ENCODE results near the gene NAA60. TPM values are rescaled to one million over a fixed set of nuclear protein-coding genes. Genes with fewer than 3 reads are reported as not detected.
"Not testable (repeated sequence)": the region's sequence is repeated elsewhere in the genome, so short reads cannot be mapped to it uniquely, and the experiment has no call there.

The NAA60 gene
- total and polyA plus RNA-seq, 8 donors, result 25.3 to 155 (median 54.9) TPM

DNA sequence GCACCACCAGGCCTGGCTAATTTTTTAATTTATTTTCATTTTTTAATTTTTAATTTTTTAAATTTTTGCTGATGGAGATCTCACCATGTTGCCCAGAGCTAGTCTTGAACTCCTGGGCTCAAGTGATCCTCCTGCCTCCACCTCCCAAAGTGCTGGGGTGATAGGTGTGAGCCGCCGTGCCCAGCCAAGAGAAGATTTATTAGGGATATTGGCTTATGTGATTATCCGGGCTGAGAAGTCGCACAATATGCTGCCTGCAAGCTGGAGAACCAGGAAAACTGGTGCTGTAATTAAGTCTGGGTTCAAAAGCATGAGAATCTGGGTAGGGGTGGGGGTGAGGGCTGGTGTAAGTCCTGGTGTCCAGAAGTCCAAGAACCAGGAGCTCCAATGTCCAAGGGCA, 54.3 kb downstream of the NAA60 start:
- Histone ChIP-seq H3K4me3 (no peak overlapping the region), H3K9me3 (no peaks in the 10 kb centered on the region), H3K27ac (no peak overlapping the region), H3K27me3 (no peaks in the 10 kb centered on the region), H3K4me1 (peaks cover 7 to 28% (median 25%) of the 10 kb centered on the region in 4 donors), H3K36me3 (no peaks in the 10 kb centered on the region)
- intact Hi-C loops (cut with DNase I; ENCODE audit: low total_unique reads), result no loop called here
- TF ChIP-seq EP300 (IDR thresholded peaks at IDR 0.05) (no peak), POLR2AphosphoS5 (IDR thresholded peaks at IDR 0.05) (no peak), POLR2A (IDR thresholded peaks at IDR 0.05) (no peak)
- TF ChIP-seq, protein P1, sequence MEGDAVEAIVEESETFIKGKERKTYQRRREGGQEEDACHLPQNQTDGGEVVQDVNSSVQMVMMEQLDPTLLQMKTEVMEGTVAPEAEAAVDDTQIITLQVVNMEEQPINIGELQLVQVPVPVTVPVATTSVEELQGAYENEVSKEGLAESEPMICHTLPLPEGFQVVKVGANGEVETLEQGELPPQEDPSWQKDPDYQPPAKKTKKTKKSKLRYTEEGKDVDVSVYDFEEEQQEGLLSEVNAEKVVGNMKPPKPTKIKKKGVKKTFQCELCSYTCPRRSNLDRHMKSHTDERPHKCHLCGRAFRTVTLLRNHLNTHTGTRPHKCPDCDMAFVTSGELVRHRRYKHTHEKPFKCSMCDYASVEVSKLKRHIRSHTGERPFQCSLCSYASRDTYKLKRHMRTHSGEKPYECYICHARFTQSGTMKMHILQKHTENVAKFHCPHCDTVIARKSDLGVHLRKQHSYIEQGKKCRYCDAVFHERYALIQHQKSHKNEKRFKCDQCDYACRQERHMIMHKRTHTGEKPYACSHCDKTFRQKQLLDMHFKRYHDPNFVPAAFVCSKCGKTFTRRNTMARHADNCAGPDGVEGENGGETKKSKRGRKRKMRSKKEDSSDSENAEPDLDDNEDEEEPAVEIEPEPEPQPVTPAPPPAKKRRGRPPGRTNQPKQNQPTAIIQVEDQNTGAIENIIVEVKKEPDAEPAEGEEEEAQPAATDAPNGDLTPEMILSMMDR (IDR thresholded peaks at IDR 0.05), result no peak
- WGBS, 5 donors, result 94 to 97% (median 96%) methylated on average over 4 of the region's 4 CpGs
- no peak for DNase-seq

DNA sequence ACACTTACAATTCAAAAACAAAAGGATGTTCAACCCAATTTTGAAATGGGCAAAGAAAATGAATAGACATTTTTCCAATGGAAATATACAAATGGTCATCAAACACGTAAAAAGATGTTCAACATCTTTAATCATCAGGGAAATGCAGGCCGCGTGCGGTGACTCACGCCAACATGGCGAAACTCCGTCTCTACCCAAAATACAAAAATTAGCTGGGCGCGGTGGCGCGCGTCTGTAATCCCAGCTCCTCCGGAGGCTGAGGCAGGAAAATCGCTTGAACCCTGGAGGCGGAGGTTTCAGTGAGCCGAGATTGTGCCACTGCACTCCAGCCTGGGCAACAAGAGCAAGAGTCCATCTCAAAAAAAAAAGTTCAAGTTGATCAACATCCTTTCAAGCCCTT, 55.5 kb downstream of the NAA60 start:
- Histone ChIP-seq H3K4me1 (peaks cover 14 to 38% (median 31%) of the 10 kb centered on the region in 4 donors), H3K36me3 (no peaks in the 10 kb centered on the region), H3K27ac (no peak overlapping the region), H3K4me3 (no peak overlapping the region), H3K27me3 (no peaks in the 10 kb centered on the region), H3K9me3 (no peaks in the 10 kb centered on the region)
- WGBS, 5 donors, result 91 to 99% (median 97%) methylated on average over 16 of the region's 16 CpGs
- TF ChIP-seq, protein P1 (IDR thresholded peaks at IDR 0.05), result no peak
- TF ChIP-seq POLR2AphosphoS5 (IDR thresholded peaks at IDR 0.05) (no peak), EP300 (IDR thresholded peaks at IDR 0.05) (no peak), POLR2A (IDR thresholded peaks at IDR 0.05) (no peak)
- no peak for DNase-seq
- intact Hi-C loops (cut with DNase I; ENCODE audit: low total_unique reads), result no loop called here

DNA sequence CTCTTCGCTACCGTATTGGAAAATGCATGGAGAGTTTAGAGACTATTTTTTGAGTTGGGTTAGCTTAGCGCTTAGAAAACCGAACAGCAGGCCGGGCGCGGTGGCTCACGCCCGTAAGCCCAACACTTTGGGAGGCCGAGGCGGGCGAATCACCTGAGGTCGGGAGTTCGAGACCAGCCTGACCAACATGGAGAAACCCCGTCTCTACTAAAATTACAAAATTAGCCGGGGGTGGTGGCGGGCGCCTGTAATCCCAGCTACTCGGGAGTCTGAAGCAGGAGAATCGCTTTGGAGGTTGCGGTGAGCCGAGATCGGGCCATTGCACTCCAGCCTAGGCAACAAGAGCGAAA, 57.9 kb downstream of the NAA60 start:
- Histone ChIP-seq H3K4me1 (peaks cover 14 to 38% (median 31%) of the 10 kb centered on the region in 4 donors), H3K4me3 (peak overlapping the region; percentile 71 to 96 (median 78)), H3K27ac (peak overlapping the region; percentile 65 to 86 (median 77)), H3K36me3 (peaks cover 0 to 19% (median 18%) of the 10 kb centered on the region in 4 donors)
- intact Hi-C loops (cut with DNase I; ENCODE audit: low total_unique reads); H3K9me3 ChIP-seq; H3K27me3 ChIP-seq; DNase-seq: not testable (repeated sequence)
- WGBS, 5 donors, result 8 to 17% (median 11%) methylated on average over 23 to 24 of the region's 24 CpGs

DNA sequence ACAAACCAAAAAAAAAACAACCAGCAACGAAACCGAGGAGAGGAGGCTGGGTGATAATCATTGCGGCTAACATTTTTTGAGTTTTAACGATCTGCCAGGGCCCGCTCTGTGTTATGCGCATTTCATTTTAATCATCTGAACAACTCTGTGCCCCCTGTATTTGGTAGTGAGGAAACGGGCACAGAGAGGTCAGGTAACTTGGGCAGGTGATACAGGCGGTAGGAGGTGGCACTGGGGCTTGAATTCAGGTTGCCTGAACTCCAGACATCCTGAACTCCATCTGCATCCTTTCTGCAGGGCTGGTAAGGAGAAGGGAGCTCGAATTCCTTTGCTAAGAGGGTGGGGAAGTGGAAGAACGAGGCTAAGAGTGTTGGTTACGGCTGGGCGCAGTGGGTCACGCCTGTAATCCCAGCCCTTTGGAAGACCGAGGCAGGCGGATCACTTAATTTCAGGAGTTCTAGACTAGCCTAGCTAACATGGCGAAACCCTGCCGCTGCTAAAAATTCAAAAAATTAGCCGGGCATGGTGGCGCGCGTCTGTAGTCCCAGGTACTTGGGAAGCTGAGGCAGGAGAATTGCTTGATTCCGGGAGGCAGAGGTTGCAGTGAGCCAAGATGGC, 58.4 kb downstream of the NAA60 start:
- Histone ChIP-seq H3K9me3 (no peaks in the 10 kb centered on the region), H3K27ac (peak overlapping the region in 2 of 5 donors; percentile 85 to 86), H3K36me3 (peaks cover 0 to 24% (median 23%) of the 10 kb centered on the region in 4 donors), H3K4me3 (peak overlapping the region; percentile 71 to 96 (median 78)), H3K4me1 (peaks cover 14 to 38% (median 31%) of the 10 kb centered on the region in 4 donors), H3K27me3 (no peaks in the 10 kb centered on the region)
- no peak for TF ChIP-seq POLR2AphosphoS5 (IDR thresholded peaks at IDR 0.05)
- TF ChIP-seq POLR2A (IDR thresholded peaks at IDR 0.05), result no peak
- no peak for DNase-seq
- intact Hi-C loops (cut with DNase I; ENCODE audit: low total_unique reads), result no loop called here
- WGBS, 5 donors, result 73 to 85% (median 80%) methylated on average over 22 of the region's 22 CpGs

DNA sequence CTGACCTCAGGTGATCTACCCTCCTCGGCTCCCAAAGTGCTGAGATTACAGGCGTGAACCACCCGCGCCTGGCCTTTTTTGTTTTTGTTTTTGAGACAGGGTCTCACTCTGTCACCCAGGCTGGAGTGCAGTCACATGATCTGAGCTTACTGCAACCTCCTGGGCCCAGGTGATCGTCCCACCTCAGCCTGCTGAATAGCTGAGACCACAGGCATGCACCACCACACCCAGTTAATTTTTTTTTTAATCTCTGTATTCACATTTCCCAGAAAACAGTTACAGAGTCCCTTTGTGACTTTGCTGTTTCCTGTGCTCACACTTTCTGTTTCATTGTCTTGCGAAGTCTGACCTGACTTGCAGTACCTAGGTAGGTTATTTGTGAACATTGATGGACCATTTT, 60.0 kb downstream of the NAA60 start:
- Histone ChIP-seq H3K36me3 (peaks cover 0 to 40% (median 39%) of the 10 kb centered on the region in 4 donors), H3K4me3 (no peak overlapping the region), H3K27me3 (no peaks in the 10 kb centered on the region), H3K27ac (peak overlapping the region in 1 of 5 donors; percentile 67), H3K9me3 (no peaks in the 10 kb centered on the region), H3K4me1 (peaks cover 14 to 38% (median 31%) of the 10 kb centered on the region in 4 donors)
- TF ChIP-seq, protein P1 (IDR thresholded peaks at IDR 0.05), result no peak
- 40 to 64% (median 54%) methylated on average over 6 of the region's 6 CpGs for WGBS, 5 donors
- peak in 1 of 2 donors; percentile 76 for DNase-seq
- intact Hi-C loops (cut with DNase I; ENCODE audit: low total_unique reads), result no loop called here

Data from stomach (tissue), 9 donors.